Measurements from ENCODE around the gene HMX2.

HMX2 gene

DNA sequence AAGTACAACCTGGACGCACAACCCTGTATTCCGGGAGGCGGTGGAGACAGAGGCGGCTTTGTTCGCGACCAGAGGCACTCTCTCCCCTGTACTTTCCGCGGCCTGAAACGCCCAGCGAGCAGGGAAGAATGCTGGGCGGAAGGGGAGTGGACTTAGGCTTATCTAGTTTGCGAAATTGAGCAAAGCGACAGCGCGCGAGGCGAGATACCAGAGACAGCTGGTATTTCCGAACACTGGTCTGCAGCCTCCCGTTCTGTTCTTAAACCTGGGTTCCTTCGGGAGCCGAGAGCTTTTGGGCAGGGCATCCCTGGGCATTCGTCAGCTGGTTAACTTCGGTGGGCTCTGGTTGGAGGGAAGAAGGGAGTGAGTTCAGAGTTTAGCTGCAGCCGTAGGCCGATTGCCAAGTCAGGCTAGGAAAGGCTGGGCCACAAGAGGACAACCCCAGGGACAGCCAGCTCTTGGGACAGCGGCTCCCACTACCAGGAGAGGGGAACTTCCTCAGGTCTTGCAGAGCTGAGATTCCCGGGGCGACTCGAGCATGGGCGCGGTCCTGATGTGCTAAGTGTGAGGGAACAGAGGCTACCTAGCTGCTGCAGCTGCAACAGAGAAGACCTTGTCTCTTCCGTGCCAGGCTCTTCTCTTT lies 8.3 kb upstream of the HMX2 start:
- DNase-seq: no peak

DNA sequence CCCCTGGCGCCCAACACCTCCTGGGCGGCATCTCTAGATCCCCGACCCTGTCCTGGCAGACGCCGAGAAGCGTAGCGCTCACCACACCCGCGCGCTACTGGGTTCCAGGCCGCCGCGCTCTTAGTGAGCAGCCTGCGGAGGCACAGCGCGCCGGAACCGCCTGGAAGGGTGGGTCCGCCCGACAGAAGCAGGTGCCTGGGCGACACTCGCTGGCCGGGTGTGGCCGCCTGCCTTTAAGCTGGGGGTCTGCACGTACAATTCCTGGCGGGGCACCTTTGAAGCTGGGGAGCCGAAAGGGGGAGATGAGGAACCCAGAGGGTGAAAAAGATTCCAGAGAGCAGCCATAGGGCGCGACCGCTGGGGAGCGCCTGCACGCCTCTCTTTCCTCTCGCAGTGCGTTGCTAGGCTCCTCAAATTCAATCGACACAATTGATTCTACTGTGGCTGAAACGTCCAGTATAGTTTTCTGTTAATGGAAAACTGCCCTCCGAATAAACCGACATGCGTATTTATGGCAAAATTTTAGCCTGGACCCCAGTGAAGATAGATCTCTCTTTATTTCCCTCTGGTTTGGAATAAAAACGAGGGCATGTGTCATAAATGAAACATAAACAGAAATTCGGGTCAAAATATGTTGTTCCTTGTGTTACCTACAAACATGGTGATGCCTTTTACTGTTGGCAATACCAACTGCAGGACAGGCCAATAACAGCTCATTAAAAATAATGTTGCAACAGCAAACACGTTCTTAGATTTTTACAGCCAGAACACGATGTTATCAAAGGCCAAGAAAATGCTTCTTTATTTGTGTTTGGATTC lies 7.6 kb upstream of the HMX2 start:
- DNase-seq: no peak

GRCh38 chr10:123140983-123141390 lies 6.9 kb upstream of the HMX2 start:
- no peak for DNase-seq

GRCh38 chr10:123141791-123142700 lies 5.9 kb upstream of the HMX2 start:
- DNase-seq: no peak

DNA sequence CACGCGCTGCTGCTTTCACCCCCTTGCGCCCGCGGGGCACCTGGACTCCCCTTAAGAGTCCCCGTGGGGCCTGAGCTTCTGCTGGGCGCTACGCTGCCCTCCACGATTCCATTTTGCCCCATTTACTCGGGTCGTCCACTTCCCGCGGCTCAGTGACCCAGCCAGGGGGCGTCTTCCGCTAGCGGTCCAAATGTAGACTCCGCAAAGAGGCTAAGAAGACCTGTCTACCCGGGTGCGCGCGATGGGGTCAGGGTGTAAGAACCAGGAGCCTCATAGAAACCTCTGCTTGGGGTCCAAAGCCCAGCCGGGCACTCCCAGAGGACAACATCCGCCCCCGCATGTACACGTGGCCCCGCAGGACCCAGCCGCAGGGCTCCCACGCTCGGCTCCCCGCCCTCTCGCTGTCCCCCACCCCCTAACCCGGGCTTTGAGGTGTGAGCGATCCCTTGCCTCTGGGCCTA lies 5.2 kb upstream of the HMX2 start:
- no peak for DNase-seq

DNA sequence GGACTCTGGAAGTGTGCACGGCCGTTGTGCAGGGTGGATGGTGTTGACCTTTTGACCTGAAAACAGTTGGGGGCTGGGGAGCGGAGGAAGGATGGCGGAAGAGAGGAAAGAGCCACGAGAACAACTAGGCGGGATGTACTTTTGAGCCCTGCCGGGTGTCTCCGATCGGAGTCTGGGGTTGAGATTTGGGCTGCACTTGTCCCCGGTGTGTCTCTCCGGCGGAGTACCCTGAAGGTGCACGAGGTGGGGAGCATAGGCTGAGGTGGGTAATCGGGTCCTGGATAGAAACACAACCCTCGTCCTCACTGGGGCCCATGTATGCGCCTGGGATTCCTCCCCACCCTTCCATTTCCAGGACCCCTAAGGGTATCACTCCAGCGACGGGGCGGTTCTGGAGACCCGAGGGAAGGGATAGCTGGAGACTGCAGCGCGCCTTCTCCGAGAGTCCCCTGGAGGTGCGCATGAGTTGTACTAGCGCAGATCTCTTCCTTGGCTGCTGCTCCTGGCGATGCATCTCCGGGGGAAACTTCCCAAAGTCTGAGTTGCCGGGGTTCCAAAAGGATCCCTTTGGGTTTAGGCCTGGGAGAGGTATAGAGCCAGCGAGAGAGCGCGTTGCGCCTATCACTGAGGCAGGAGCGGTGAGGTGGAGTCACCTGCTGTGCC lies 4.6 kb upstream of the HMX2 start:
- no peak for DNase-seq

DNA sequence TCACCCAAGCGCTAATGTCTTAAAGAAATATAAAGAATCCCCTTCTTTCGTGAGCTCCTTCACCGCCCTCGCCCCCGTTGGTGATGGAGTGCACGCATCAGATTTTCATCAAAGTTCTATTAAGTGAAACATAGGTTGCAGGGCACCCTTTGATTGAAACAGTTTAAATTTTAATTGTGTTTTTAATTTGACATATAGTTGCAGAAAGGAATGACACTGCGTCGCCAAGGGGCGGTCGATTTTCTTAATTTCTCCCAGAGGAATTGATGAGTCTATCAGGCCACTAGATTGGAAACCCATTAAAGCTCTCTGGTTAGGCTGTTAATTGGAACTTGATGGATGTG lies 4.1 kb upstream of the HMX2 start:
- DNase-seq: no peak

DNA sequence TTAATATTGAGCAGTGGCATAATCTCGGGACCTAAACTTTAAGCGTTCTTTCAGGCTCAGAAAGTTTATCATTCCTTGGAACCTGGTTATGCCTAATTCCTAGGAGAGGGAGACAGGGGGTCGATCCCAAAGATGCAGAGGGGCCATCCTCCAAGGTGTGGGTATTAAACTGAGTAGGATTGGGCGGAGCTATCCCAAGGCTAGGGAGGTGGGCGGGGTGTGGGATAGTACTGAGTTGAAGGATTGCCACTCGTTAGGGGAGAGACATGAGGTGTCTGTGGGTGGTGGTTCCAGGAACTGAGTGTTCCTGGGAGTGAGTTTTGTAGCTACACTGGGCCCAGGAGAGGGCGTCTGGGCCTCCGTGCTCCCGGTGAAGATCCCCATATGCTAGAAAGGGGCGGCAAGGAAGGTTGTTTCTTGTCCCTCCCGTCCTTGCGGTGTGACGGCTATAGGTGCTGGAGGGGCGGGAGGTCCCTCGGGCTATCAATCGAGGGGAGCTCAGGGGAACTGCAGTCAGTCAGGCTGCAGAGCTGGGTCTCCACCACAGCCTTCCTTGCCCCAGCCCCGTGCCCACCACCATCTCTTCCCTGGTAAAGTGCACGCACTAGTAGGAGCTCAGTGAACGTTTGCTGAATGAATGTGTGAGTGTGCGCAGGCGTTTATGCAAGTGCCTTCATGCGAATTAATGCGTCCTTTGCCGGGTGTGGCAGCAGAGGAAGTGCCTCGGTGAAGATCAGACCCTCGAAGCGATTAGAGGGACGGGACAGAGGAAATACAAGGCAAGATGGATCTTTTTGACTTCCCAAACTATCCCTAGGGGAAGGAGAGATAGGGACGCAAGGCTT lies 3.0 kb upstream of the HMX2 start:
- DNase-seq: no peak

DNA sequence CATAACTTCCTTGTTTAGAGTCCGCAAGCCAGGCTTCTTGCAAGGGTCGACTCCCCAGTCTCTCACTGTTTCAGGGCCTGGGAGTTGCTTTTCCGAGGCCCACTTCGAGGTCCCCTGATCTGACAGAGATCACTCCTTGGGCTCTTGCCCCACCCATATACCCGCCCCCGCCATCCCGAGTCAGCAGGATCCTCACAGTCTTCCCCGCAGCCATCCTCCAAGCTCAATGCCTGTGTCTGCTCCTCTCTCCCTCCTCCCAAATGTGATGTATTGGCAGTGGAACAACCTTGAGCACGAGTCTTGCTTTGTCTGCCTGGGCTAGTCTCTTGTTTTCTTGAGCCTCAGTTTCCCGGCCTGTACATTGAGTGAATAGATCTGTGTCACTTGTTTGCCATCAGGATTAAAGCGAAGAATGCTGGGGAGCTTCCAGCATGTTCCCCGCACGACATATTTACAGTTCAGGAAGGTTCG lies 2.4 kb upstream of the HMX2 start:
- no peak for DNase-seq

DNA sequence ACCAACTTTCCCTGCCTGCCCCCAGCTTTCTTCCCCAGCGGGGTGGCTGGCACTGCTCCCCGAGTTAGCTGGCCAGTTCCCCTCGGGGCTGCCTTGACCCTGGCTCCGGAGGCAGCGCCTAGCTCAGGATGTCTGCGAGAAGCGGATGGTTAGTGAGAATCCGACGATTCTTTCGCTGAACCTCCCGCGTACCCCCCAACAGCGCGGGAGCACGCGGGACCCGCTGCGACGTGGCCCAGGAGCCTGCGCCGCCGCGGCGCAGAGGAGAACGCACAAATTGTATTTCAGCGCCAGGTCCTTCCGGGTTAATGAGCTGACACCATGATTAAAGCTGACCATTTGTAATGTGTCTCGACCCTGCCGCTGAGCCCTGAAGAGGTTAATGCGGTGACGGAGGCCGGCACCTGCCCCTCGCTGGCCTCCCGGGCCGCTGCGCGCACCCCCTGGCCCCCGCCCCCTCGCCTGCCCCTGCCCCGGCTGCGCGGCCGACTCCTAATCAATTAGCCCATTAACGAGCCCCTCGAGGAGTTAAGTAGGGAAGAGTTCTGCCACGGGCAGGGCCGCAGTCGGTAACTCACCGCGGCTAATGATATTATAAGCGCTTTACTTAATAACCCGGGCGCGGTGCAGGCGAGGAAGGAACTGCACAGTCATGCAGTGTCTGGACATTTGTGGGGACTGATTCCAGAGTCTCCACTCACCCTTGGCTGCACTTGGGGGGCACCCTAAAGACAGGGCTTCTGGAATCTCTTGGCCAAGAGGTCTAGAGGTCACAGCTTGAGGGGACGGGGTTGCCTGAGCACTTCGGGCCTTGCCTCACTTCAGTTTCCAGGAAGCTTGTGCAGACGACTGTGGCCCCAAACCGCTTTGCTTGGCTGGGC lies 1.7 kb upstream of the HMX2 start:
- no peak for DNase-seq

GRCh38 chr10:123146894-123147634 lies 872 bp upstream of the HMX2 start:
- DNase-seq: no peak

DNA sequence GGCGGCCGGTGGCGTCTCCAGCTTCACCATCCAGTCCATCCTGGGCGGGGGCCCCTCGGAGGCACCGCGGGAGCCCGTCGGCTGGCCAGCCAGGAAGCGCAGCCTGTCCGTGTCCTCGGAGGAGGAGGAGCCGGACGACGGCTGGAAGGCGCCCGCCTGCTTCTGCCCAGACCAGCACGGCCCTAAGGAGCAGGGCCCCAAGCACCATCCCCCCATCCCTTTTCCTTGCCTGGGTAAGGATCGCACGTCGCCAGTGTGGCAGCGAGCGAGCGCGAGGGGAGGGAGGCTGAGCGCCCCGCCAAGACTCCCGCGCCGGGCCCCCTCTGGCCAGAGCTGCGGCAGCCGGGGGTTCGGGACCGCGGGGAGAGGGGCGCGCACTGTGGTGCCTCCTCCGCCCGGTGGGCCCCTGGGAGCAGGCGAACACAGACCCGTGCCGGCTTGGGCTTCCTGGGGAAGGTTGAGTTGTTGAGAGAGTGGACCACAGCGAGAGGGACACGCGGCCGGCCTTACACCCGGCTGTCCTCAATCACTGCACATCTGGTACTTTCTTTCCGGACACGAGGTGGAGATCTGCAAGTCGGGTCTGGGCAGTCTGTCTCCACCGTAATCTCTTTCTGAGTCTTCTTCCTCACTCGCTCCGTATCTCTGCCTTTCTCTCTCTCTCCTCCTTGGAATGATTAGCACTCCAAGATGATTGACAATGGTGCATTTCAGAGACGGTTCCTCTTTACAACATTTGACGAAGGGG lies 652 bp downstream of the HMX2 start:
- DNase-seq: no peak

DNA sequence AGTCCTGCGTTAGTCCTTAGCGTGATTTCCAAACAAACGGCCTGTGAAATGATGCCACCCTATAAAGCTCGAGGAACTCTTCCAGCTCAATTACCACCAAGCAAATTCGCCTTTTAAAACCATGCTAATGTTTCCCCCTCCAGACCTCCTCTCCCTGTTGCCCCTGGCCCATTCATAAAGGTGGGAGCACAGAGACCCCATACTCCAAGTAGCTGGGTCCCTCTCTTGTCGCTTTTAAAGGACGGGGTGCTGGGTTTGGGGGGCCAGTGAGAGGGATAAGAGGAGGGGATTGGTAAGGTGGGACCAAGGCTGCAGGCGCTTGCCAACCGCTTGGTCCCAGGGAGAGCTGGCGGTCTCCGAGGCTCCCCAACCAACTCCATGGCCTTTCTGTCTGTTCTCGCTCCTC lies 1.2 kb downstream of the HMX2 start:
- no peak for DNase-seq

DNA sequence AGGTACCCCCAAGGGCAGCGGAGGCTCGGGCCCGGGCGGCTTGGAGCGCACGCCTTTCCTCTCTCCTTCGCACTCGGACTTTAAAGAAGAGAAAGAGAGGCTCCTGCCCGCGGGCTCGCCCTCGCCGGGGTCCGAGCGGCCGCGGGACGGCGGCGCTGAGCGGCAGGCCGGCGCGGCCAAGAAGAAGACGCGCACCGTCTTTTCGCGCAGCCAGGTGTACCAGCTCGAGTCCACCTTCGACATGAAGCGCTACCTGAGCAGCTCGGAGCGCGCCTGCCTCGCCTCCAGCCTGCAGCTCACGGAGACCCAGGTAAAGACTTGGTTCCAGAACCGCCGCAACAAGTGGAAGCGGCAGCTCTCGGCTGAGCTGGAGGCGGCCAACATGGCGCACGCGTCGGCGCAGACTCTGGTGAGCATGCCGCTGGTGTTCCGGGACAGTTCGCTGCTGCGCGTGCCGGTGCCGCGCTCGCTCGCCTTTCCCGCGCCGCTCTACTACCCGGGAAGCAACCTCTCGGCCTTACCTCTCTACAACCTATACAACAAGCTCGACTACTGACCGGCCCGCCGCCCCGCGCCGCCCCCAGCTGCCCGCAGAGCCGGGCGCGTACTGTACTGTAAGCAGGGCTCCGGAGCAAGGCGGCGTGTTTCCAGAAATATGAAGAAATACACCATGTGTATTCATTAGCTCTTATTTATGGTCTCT lies 1.8 kb downstream of the HMX2 start:
- no peak for DNase-seq

- no peak for DNase-seq
These were observed 2.5 kb downstream of the HMX2 start for GRCh38 chr10:123150271-123150985.

DNA sequence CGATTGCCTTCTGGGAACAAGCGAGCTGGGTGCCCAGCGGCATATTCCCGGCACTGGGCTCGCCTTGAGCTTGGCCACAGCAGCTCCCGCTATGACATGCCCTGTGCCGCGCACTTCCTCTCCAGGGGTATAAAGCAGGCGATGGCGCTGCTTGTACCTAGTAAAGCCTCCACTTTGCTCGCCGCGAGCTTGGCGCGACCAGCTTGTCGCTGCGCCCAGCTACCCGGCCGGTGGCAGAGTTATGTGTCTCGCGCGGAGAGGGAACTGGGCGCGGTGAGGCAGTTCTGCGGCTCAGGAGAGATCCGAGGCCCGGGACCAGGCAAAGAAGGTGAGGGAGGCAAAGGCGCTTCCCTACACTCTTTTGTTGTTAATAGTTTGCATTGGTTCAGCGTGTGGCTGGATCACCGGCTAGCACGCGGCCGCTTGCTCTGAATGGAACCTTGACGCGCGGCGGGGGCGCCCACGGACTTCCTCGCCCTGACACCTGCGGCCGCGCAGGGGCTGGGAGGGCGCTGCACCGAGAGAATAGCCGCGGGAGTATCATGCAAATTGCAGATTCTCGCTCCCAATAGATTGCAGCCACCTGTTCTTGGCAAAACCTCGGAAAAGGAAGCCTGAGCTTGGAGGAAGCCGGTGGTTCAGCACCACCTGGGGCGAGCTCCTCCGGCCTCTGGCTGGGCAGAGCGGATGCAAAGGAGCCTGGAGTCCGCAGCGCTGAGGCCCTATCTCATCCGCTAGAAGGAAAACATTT lies 3.2 kb downstream of the HMX2 start:
- DNase-seq: no peak

GRCh38 chr10:123151737-123152135 lies 3.8 kb downstream of the HMX2 start:
- DNase-seq: no peak

Measured in T1000 (cell line).